PC-3 (cell line): Measurements from ENCODE around the gene SELE. TPM values are rescaled to one million over a fixed set of nuclear protein-coding genes. Genes with fewer than 3 reads are reported as not detected.

Experiments used
- ATAC-seq: fragments of 200-7000 bp; cut with Tn5 transposase; 2 replicates; pipeline ENCODE4 v1.9.1; 2020; ENCODE audit warnings: mild to moderate bottlenecking, moderate library complexity
- BruUV-seq: library from RNA; stranded (reverse); fragments of 400-500 nt; replicated peaks from 2 replicates; lab custom pipeline; 2021; lab: Mats Ljungman, UMichigan
- CTCF ChIA-PET: fragments of 300-600 bp; sonication (Branson Sonifier 250); formaldehyde crosslinking; loops from one replicate; lab custom pipeline; 2022; ENCODE audit warnings: antibody characterized with exemption; lab: Charles Lee
- POLR2A ChIA-PET: fragments of 300-600 bp; sonication (Branson Sonifier 250); formaldehyde crosslinking; loops from one replicate; lab custom pipeline; 2022; ENCODE audit warnings: antibody characterized with exemption; ENCODE audit not compliant: unreplicated experiment; lab: Charles Lee
- DNase-seq: peaks from one replicate; pipeline ENCODE4 v3.0.0-alpha.2; 2015
- H2AFZ ChIP-seq: fragments of 300-600 bp; sonication (generic); 2 replicates; pipeline ENCODE4 v1.6.0; 2016; ENCODE audit warnings: antibody characterized with exemption, low read length
- H3F3A ChIP-seq: fragments of 300-600 bp; sonication (generic); one replicate; pipeline ENCODE4 v1.6.0; 2017; ENCODE audit warnings: antibody characterized with exemption, low read length, control low read depth, mild to moderate bottlenecking; ENCODE audit not compliant: unreplicated experiment
- H3K27ac ChIP-seq: fragments of 300-600 bp; sonication (generic); 2 replicates; pipeline ENCODE4 v1.5.1; 2016; ENCODE audit warnings: mild to moderate bottlenecking, low read length
- H3K27me3 ChIP-seq: fragments of 300-600 bp; sonication (generic); 2 replicates; pipeline ENCODE4 v1.6.1; 2016; ENCODE audit warnings: low read length, mixed read lengths
- H3K36me3 ChIP-seq: fragments of 300-600 bp; sonication (generic); 2 replicates; pipeline ENCODE4 v1.6.1; 2016; ENCODE audit warnings: low read depth, mixed run types, low read length, mixed read lengths
- H3K4me1 ChIP-seq: fragments of 300-600 bp; sonication (generic); 2 replicates; pipeline ENCODE4 v1.5.1; 2016; ENCODE audit warnings: low read length; ENCODE audit not compliant: insufficient read depth
- H3K4me2 ChIP-seq: fragments of 300-600 bp; sonication (generic); 2 replicates; pipeline ENCODE4 v1.6.0; 2016; ENCODE audit warnings: low read length
- H3K4me3 ChIP-seq: fragments of 300-600 bp; sonication (generic); 2 replicates; pipeline ENCODE4 v1.5.1; 2016; ENCODE audit warnings: mild to moderate bottlenecking, low read length, mixed read lengths
- H3K79me2 ChIP-seq: fragments of 300-600 bp; sonication (generic); 2 replicates; pipeline ENCODE4 v1.6.1; 2017; ENCODE audit warnings: low read length, mixed read lengths
- H3K9ac ChIP-seq: fragments of 300-600 bp; sonication (generic); 2 replicates; pipeline ENCODE4 v1.6.0; 2016; ENCODE audit warnings: mild to moderate bottlenecking, low read length
- H3K9me2 ChIP-seq: fragments of 300-600 bp; sonication (generic); replicated peaks from 2 replicates; pipeline ENCODE4 v1.6.1; 2016; ENCODE audit warnings: mixed run types, low read length, mixed read lengths
- H3K9me3 ChIP-seq: fragments of 300-600 bp; sonication (generic); 2 replicates; pipeline ENCODE4 v1.6.1; 2016; ENCODE audit warnings: low read length, mixed read lengths
- H4K20me1 ChIP-seq: fragments of 300-600 bp; sonication (generic); 2 replicates; pipeline ENCODE4 v1.6.1; 2016; ENCODE audit warnings: low read length, mixed read lengths
- EZH2 ChIP-seq: fragments of 300-600 bp; sonication (generic); IDR thresholded peaks from one replicate; pipeline ENCODE4 v1.6.1; 2017; ENCODE audit warnings: antibody characterized with exemption, mild to moderate bottlenecking, low read length; ENCODE audit not compliant: unreplicated experiment
- EZH2phosphoT487 ChIP-seq: fragments of 300-600 bp; sonication (generic); IDR thresholded peaks from 2 replicates; pipeline ENCODE4 v1.6.1; 2018; ENCODE audit warnings: mild to moderate bottlenecking, antibody characterized with exemption, low read length, borderline replicate concordance
- intact Hi-C: fragments of 100-400 bp; cut with micrococcal nuclease; formaldehyde crosslinking; loops from 2 replicates; pipeline ENCODE4 v1.9.0; 2023
- total RNA-seq: library from RNA; depleted of rRNA; stranded (reverse); fragments of >200 nt; gene quantifications from 2 replicates; pipeline ENCODE4 v1.2.3, GENCODE V29; 2014
- TF ChIP-seq, protein P1 (sequence below): fragments of 300-600 bp; sonication (generic); conservative IDR thresholded peaks from 2 replicates; pipeline ENCODE4 v1.5.1; 2017; ENCODE audit warnings: antibody characterized with exemption, low read depth, mild to moderate bottlenecking, low read length

SELE gene
- total RNA-seq, 1 experiment from 2014 or later = not detected

DNA sequence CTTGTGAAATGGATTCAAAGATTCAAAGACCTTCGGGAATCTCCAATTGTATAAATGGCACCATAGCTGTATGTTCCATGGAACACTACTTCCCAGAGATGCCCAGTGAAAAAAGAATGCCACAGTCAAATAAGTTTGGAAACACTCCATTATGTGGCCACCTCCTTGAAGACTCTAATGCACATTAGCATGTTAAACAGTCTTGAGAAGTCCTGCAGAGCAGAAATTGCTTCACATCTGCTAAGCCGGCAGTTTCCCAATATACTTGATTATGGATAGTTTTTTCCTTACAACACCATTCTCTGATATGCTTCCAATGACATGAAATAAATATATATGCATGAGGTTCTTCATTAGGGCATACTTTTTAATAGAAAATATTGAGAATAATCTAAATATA is 12.7 kb upstream of the SELE start:
- Histone ChIP-seq H3K4me3 (no peak overlapping the region), H3F3A (no peaks in the 10 kb centered on the region), H2AFZ (no peak overlapping the region), H3K36me3 (no peaks in the 10 kb centered on the region), H3K27ac (no peak overlapping the region), H3K9me2 (0 out of 2 replicates have a peak, but pooled peaks cover 4% of the 10 kb centered on the region), H3K4me1 (no peaks in the 10 kb centered on the region), H3K9me3 (no peaks in the 10 kb centered on the region), H3K79me2 (no peaks in the 10 kb centered on the region), H4K20me1 (no peaks in the 10 kb centered on the region), H3K9ac (no peak overlapping the region), H3K4me2 (no peak overlapping the region), H3K27me3 (no peaks in the 10 kb centered on the region)
- ChIA-PET CTCF (no interaction called here), POLR2A (no interaction called here)
- no peak for TF ChIP-seq EZH2phosphoT487
- TF ChIP-seq EZH2 = no peak
- TF ChIP-seq, protein P1, sequence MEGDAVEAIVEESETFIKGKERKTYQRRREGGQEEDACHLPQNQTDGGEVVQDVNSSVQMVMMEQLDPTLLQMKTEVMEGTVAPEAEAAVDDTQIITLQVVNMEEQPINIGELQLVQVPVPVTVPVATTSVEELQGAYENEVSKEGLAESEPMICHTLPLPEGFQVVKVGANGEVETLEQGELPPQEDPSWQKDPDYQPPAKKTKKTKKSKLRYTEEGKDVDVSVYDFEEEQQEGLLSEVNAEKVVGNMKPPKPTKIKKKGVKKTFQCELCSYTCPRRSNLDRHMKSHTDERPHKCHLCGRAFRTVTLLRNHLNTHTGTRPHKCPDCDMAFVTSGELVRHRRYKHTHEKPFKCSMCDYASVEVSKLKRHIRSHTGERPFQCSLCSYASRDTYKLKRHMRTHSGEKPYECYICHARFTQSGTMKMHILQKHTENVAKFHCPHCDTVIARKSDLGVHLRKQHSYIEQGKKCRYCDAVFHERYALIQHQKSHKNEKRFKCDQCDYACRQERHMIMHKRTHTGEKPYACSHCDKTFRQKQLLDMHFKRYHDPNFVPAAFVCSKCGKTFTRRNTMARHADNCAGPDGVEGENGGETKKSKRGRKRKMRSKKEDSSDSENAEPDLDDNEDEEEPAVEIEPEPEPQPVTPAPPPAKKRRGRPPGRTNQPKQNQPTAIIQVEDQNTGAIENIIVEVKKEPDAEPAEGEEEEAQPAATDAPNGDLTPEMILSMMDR = no peak
- ATAC-seq (no peak), DNase-seq (no peak)
- intact Hi-C loops = no loop called here
- BruUV-seq = no TSS peak

- ATAC-seq = no peak
- DNase-seq = no peak
- Histone ChIP-seq H3K79me2 (no peaks in the 10 kb centered on the region), H3K36me3 (no peaks in the 10 kb centered on the region), H3K4me2 (no peak overlapping the region), H3K9ac (no peak overlapping the region), H3K4me3 (no peak overlapping the region), H4K20me1 (no peaks in the 10 kb centered on the region), H3K9me3 (no peaks in the 10 kb centered on the region), H2AFZ (no peak overlapping the region), H3F3A (no peaks in the 10 kb centered on the region), H3K4me1 (no peaks in the 10 kb centered on the region), H3K9me2 (0 out of 2 replicates have a peak, but pooled peaks cover 4% of the 10 kb centered on the region), H3K27me3 (no peaks in the 10 kb centered on the region), H3K27ac (no peak overlapping the region)
- POLR2A ChIA-PET = no interaction called here
- BruUV-seq = no TSS peak
- CTCF ChIA-PET = no interaction called here
- TF ChIP-seq, protein P1 = no peak
- TF ChIP-seq EZH2 (no peak), EZH2phosphoT487 (no peak)
- intact Hi-C loops = no loop called here
These were observed 11.4 kb upstream of the SELE start for GRCh38 chr1:169745015-169745861.
